ENCODE results near the gene GTSE1. TPM values are rescaled to one million over a fixed set of nuclear protein-coding genes. Genes with fewer than 3 reads are reported as not detected.

The GTSE1 gene, protein sequence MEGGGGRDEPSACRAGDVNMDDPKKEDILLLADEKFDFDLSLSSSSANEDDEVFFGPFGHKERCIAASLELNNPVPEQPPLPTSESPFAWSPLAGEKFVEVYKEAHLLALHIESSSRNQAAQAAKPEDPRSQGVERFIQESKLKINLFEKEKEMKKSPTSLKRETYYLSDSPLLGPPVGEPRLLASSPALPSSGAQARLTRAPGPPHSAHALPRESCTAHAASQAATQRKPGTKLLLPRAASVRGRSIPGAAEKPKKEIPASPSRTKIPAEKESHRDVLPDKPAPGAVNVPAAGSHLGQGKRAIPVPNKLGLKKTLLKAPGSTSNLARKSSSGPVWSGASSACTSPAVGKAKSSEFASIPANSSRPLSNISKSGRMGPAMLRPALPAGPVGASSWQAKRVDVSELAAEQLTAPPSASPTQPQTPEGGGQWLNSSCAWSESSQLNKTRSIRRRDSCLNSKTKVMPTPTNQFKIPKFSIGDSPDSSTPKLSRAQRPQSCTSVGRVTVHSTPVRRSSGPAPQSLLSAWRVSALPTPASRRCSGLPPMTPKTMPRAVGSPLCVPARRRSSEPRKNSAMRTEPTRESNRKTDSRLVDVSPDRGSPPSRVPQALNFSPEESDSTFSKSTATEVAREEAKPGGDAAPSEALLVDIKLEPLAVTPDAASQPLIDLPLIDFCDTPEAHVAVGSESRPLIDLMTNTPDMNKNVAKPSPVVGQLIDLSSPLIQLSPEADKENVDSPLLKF
- total RNA-seq (ENCODE audit: low replicate concordance): 29.7 and 38.8 TPM in 2 replicates

- Histone ChIP-seq H3F3A (ENCODE audit: low read depth) (peaks cover 9% of the 10 kb centered on the region), H3K4me2 (peak within 1 kb of the TSS; percentile 93), H3K4me1 (peaks cover 15% of the 10 kb centered on the region), H4K20me1 (ENCODE audit: low read depth) (peaks cover 11% of the 10 kb centered on the region), H3K4me3 (peak within 1 kb of the TSS; percentile 84), H3K27me3 (no peaks in the 10 kb centered on the region), H2AFZ (replicated peaks) (peak within 1 kb of the TSS; percentile 83), H3K79me2 (ENCODE audit: low read depth) (peaks cover 41% of the 10 kb centered on the region), H3K9me3 (ENCODE audit: low read depth) (no peaks in the 10 kb centered on the region), H3K9ac (peak within 1 kb of the TSS; percentile 40), H3K27ac (no peak within 1 kb of the TSS), H3K36me3 (no peaks in the 10 kb centered on the region)
- Mint-ChIP-seq H3K4me3 (peak within 1 kb of the TSS; percentile 94), H3K36me3 (peaks cover 23% of the 10 kb centered on the region), H3K9me3 (no peaks in the 10 kb centered on the region), H3K27ac (peak within 1 kb of the TSS; percentile 92), H3K4me1 (peaks cover 40% of the 10 kb centered on the region), H3K27me3 (ENCODE audit: insufficient read depth, low read depth) (peaks cover 7% of the 10 kb centered on the region)
- peak; percentile 100 for DNase-seq (ENCODE audit: low spot score)
- TF ChIP-seq EZH2 (IDR thresholded peaks at IDR 0.05) (no peak), CTCF (IDR thresholded peaks at IDR 0.05) (peak; percentile 29)
Observed at GRCh38 chr22:46296257-46297150, at the start of gene GTSE1. GTSE1 (plus strand) TSS chr22:46296870; CDS start chr22:46297401, 531 bp downstream.

- TF ChIP-seq CTCF (IDR thresholded peaks at IDR 0.05): no peak
- TF ChIP-seq EZH2 (IDR thresholded peaks at IDR 0.05): no peak
- TF ChIP-seq EZH2phosphoT487 (IDR thresholded peaks at IDR 0.05): no peak
- H3K36me3 Mint-ChIP-seq: peaks cover 7% of the 10 kb centered on the region
- no peaks in the 10 kb centered on the region for H3F3A ChIP-seq (ENCODE audit: low read depth)
- H3K9me3 Mint-ChIP-seq: peaks cover 10% of the 10 kb centered on the region
- no peaks in the 10 kb centered on the region for H3K79me2 ChIP-seq (ENCODE audit: low read depth)
- H3K9me3 ChIP-seq (ENCODE audit: low read depth): no peaks in the 10 kb centered on the region
- peaks cover 5% of the 10 kb centered on the region for H3K4me1 ChIP-seq
- no peaks in the 10 kb centered on the region for H4K20me1 ChIP-seq (ENCODE audit: low read depth)
- peaks cover 26% of the 10 kb centered on the region for H3K4me1 Mint-ChIP-seq
- peaks cover 3% of the 10 kb centered on the region for H3K27me3 Mint-ChIP-seq (ENCODE audit: insufficient read depth, low read depth)
- no peak for DNase-seq (ENCODE audit: low spot score)
- no peak overlapping the region for H3K4me3 ChIP-seq
- no peaks in the 10 kb centered on the region for H3K36me3 ChIP-seq
- no peak overlapping the region for H3K27ac ChIP-seq
- H2AFZ ChIP-seq (replicated peaks): no peak overlapping the region
- peaks cover 15% of the 10 kb centered on the region for H3K27me3 ChIP-seq
- H3K4me3 Mint-ChIP-seq: no peak overlapping the region
- H3K9ac ChIP-seq: no peak overlapping the region
- H3K27ac Mint-ChIP-seq: no peak overlapping the region
- H3K4me2 ChIP-seq: no peak overlapping the region
Observed at GRCh38 chr22:46247443-46247975, 49.2 kb upstream of the GTSE1 start.

DNA sequence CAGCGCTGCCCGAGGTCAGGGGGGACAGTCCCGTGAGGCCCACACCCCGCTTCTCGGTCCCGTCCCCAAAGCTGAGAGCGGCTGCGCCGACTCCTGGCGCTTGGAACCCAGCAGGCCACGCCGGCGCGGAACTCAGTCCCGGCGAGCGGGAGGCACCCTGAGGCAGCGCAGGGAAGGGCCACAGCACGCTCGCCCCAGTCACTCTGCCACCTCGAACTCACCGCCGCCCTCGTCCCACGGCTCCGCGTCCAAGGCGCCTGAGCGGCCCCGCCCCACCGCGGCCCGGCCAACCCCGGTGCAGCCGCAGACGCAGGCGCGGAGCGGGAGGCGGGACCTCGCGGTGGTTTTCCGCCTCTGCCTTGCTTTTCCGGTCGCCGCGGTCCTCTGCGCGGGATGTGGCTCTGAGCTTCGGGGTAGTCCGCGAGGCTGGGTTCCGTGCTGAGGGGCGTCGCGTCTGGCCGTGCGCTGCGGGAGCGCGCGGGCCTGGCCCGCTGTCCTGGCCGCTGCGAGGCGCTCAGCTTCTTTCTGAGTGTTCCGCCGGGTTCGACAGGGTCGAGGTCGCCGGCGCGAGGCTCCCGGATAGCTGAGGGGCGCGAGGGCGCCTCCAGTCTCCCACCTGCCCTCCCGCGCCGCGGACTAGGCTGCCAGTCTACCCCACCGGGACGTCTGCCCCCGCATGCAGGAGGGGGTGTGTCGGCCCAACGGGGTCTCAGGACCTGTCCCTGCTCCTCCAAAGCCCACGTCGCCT lies 46.5 kb upstream of the GTSE1 start, which contains the start of gene CDPF1:
CDPF1 (minus strand) TSS at position 259 of the 748 bp plus-strand sequence. CDS start 2,009 bp downstream, outside the sequence.
- Mint-ChIP-seq H3K27me3 (ENCODE audit: insufficient read depth, low read depth) (peaks cover 2% of the 10 kb centered on the region), H3K27ac (no peak within 1 kb of the TSS), H3K4me1 (peaks cover 26% of the 10 kb centered on the region), H3K36me3 (peaks cover 4% of the 10 kb centered on the region), H3K9me3 (peaks cover 14% of the 10 kb centered on the region), H3K4me3 (peak within 1 kb of the TSS; percentile 83)
- Histone ChIP-seq H3F3A (ENCODE audit: low read depth) (no peaks in the 10 kb centered on the region), H3K4me1 (peaks cover 5% of the 10 kb centered on the region), H3K4me2 (peak within 1 kb of the TSS; percentile 81), H4K20me1 (ENCODE audit: low read depth) (no peaks in the 10 kb centered on the region), H2AFZ (replicated peaks) (peak within 1 kb of the TSS; percentile 38), H3K27me3 (peaks cover 15% of the 10 kb centered on the region), H3K27ac (no peak within 1 kb of the TSS), H3K4me3 (peak within 1 kb of the TSS; percentile 76), H3K36me3 (no peaks in the 10 kb centered on the region), H3K79me2 (ENCODE audit: low read depth) (no peaks in the 10 kb centered on the region), H3K9me3 (ENCODE audit: low read depth) (no peaks in the 10 kb centered on the region), H3K9ac (no peak within 1 kb of the TSS)
- TF ChIP-seq EZH2 (IDR thresholded peaks at IDR 0.05) (peak; percentile 23), CTCF (IDR thresholded peaks at IDR 0.05) (no peak)
- peak; percentile 90 for DNase-seq (ENCODE audit: low spot score)
